Loucy (cell line): ENCODE measurements around the gene SLC2A4RG.

ENCODE experiments used
- H2AFZ ChIP-seq: fragments of 200-600 bp; sonication (generic); 2 replicates; pipeline ENCODE4 v1.6.0; 2016; ENCODE audit warnings: antibody characterized with exemption, mild to moderate bottlenecking, low read length, moderate library complexity
- H3F3A ChIP-seq: fragments of 200-600 bp; 2 replicates; pipeline ENCODE4 v1.6.0; 2016; ENCODE audit warnings: antibody characterized with exemption, low read depth, mild to moderate bottlenecking
- H3K27me3 ChIP-seq: fragments of 200-600 bp; sonication (generic); 2 replicates; pipeline ENCODE4 v1.6.1; 2014; ENCODE audit warnings: low read length, mild to moderate bottlenecking; ENCODE audit not compliant: insufficient read depth, poor library complexity, severe bottlenecking
- H3K36me3 ChIP-seq: fragments of 200-600 bp; sonication (generic); 2 replicates; pipeline ENCODE4 v1.6.1; 2016; ENCODE audit warnings: low read length; ENCODE audit not compliant: insufficient read depth
- H3K4me1 ChIP-seq: fragments of 200-600 bp; sonication (generic); 2 replicates; pipeline ENCODE4 v1.5.1; 2014; ENCODE audit warnings: low read length, mild to moderate bottlenecking; ENCODE audit not compliant: insufficient read depth, poor library complexity, severe bottlenecking
- H3K4me2 ChIP-seq: fragments of 200-600 bp; sonication (generic); 2 replicates; pipeline ENCODE4 v1.6.0; 2014; ENCODE audit warnings: antibody characterized with exemption, low read length, low read depth, mild to moderate bottlenecking; ENCODE audit not compliant: poor library complexity, severe bottlenecking
- H3K4me3 ChIP-seq: fragments of 200-600 bp; sonication (generic); 2 replicates; pipeline ENCODE4 v1.5.1; 2014; ENCODE audit warnings: low read length, mild to moderate bottlenecking, mixed read lengths; ENCODE audit not compliant: poor library complexity, severe bottlenecking
- H3K79me2 ChIP-seq: fragments of 200-600 bp; sonication (generic); 2 replicates; pipeline ENCODE4 v1.6.1; 2014; ENCODE audit warnings: low read length; ENCODE audit not compliant: insufficient read depth
- H3K9ac ChIP-seq: fragments of 200-600 bp; sonication (generic); 2 replicates; pipeline ENCODE4 v1.6.0; 2014; ENCODE audit warnings: mild to moderate bottlenecking, low read depth, low read length, moderate library complexity; ENCODE audit not compliant: poor library complexity, severe bottlenecking
- H3K9me2 ChIP-seq: fragments of 200-600 bp; sonication (generic); replicated peaks from 2 replicates; pipeline ENCODE4 v1.6.1; 2016; ENCODE audit warnings: low read depth, low read length, mixed read lengths
- H3K9me3 ChIP-seq: fragments of 200-600 bp; sonication (generic); 2 replicates; pipeline ENCODE4 v1.6.1; 2014; ENCODE audit warnings: mild to moderate bottlenecking, antibody characterized with exemption, low read length, low read depth; ENCODE audit not compliant: insufficient read depth
- H4K20me1 ChIP-seq: fragments of 200-600 bp; sonication (generic); 2 replicates; pipeline ENCODE4 v1.6.0; 2014; ENCODE audit warnings: antibody characterized with exemption, low read length, mild to moderate bottlenecking; ENCODE audit not compliant: insufficient read depth, poor library complexity, severe bottlenecking
- CTCF ChIP-seq: fragments of 200-600 bp; sonication (generic); conservative IDR thresholded peaks from 2 replicates; pipeline ENCODE4 v1.5.1; 2014; ENCODE audit warnings: mild to moderate bottlenecking, antibody characterized with exemption, low read length
- EZH2phosphoT487 ChIP-seq: fragments of 200-600 bp; IDR thresholded peaks from 2 replicates; pipeline ENCODE4 v1.6.1; 2018; ENCODE audit warnings: antibody characterized with exemption, mild to moderate bottlenecking, moderate library complexity, borderline replicate concordance

SLC2A4RG gene

GRCh38 chr20:63693083-63693732, 46.4 kb upstream of the SLC2A4RG start:
- no peaks in the 10 kb centered on the region for H3F3A ChIP-seq
- no peaks in the 10 kb centered on the region for H3K4me1 ChIP-seq
- H3K9ac ChIP-seq, result no peak overlapping the region
- no peaks in the 10 kb centered on the region for H3K36me3 ChIP-seq
- H2AFZ ChIP-seq, result no peak overlapping the region
- H3K4me2 ChIP-seq, result no peak overlapping the region
- H3K4me3 ChIP-seq, result no peak overlapping the region
- no peaks in the 10 kb centered on the region for H3K27me3 ChIP-seq
- no peaks in the 10 kb centered on the region for H3K9me3 ChIP-seq
- TF ChIP-seq CTCF (no peak), EZH2phosphoT487 (no peak)
- H3K9me2 ChIP-seq, result no peaks in the 10 kb centered on the region
- no peaks in the 10 kb centered on the region for H3K79me2 ChIP-seq
- H4K20me1 ChIP-seq, result no peaks in the 10 kb centered on the region

- Histone ChIP-seq H3F3A (no peaks in the 10 kb centered on the region), H3K36me3 (no peaks in the 10 kb centered on the region), H3K4me3 (no peak overlapping the region), H3K9me2 (no peaks in the 10 kb centered on the region), H3K4me1 (no peaks in the 10 kb centered on the region), H3K9ac (no peak overlapping the region), H3K79me2 (no peaks in the 10 kb centered on the region), H2AFZ (no peak overlapping the region), H3K27me3 (no peaks in the 10 kb centered on the region), H3K9me3 (no peaks in the 10 kb centered on the region), H4K20me1 (no peaks in the 10 kb centered on the region), H3K4me2 (no peak overlapping the region)
- TF ChIP-seq EZH2phosphoT487 (no peak), CTCF (no peak)
Observed at GRCh38 chr20:63693733-63694583, 45.6 kb upstream of the SLC2A4RG start.

- Histone ChIP-seq H3K9me2 (no peaks in the 10 kb centered on the region), H3K4me3 (no peak overlapping the region), H3K4me2 (no peak overlapping the region), H3K36me3 (no peaks in the 10 kb centered on the region), H4K20me1 (no peaks in the 10 kb centered on the region), H3K79me2 (no peaks in the 10 kb centered on the region), H3K9ac (no peak overlapping the region), H3K9me3 (no peaks in the 10 kb centered on the region), H3F3A (no peaks in the 10 kb centered on the region), H3K4me1 (no peaks in the 10 kb centered on the region), H3K27me3 (no peaks in the 10 kb centered on the region), H2AFZ (no peak overlapping the region)
- no peak for TF ChIP-seq CTCF
- TF ChIP-seq EZH2phosphoT487, result no peak
Observed at GRCh38 chr20:63694584-63695423, 44.8 kb upstream of the SLC2A4RG start.
